ENCODE measurements around the gene LIX1L.

GRCh38 chr1:145959333-145959732 is 1.5 kb upstream of the LIX1L start:
- no peak for TF ChIP-seq CTCF (IDR thresholded peaks at IDR 0.05; ENCODE audit: low read length)
- no peak for TF ChIP-seq EZH2 (optimal IDR thresholded peaks at IDR 0.05; ENCODE audit: low read depth, low read length)

All from MM.1S (cell line).